Gastroesophageal sphincter (tissue), 3 donors: ENCODE results near the gene RASL12.

Experiments
- POLR2AphosphoS5 ChIP-seq: sonication (generic); formaldehyde crosslinking; IDR thresholded peaks from one replicate; pipeline ENCODE4 v1.6.1; 2017; ENCODE audit warnings: antibody characterized with exemption
- TF ChIP-seq, protein P1 (sequence below), 4 experiments: fragments of 200-600 bp in 2 of 4; fragments of 450-650 bp in 2 of 4; sonication (generic) in 1 of 4; IDR thresholded peaks; one replicate each; pipeline ENCODE4 v1.5.1; 2017 to 2019; ENCODE audit warnings: antibody characterized with exemption in 4 of 4, mild to moderate bottlenecking in 2 of 4, moderate library complexity in 2 of 4

DNA sequence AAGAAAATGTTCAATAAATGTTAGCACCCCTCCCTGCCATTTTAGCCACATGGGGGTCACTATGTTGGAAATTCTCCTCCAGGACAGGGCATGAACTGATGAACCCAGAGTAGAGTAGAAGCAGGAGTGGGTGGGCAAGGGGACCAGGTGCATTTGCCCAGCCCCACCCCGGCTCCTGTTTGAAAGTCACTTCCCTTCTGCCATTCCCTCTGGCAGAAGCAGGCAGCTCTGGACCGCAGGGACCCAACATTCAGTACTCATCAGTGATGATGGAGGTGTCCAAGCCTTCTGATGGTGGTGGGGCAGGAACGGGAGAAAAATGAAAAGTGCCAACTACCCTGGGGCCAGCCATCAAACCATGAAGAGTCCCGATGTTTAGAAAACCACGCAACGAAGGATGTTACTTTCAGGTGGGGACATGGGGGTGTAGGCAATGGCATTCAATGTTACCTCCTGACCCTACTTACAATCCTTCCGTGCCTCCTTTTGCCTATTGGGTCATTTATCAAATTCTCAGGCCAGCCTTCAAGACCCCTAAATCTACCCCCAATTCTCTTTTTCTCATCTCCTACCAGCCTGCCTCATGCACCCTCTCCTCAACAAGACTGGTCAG, 30.0 kb upstream of the RASL12 start:
- TF ChIP-seq, protein P1, sequence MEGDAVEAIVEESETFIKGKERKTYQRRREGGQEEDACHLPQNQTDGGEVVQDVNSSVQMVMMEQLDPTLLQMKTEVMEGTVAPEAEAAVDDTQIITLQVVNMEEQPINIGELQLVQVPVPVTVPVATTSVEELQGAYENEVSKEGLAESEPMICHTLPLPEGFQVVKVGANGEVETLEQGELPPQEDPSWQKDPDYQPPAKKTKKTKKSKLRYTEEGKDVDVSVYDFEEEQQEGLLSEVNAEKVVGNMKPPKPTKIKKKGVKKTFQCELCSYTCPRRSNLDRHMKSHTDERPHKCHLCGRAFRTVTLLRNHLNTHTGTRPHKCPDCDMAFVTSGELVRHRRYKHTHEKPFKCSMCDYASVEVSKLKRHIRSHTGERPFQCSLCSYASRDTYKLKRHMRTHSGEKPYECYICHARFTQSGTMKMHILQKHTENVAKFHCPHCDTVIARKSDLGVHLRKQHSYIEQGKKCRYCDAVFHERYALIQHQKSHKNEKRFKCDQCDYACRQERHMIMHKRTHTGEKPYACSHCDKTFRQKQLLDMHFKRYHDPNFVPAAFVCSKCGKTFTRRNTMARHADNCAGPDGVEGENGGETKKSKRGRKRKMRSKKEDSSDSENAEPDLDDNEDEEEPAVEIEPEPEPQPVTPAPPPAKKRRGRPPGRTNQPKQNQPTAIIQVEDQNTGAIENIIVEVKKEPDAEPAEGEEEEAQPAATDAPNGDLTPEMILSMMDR (IDR thresholded peaks at IDR 0.05): no peak
- TF ChIP-seq POLR2AphosphoS5: no peak
